DLD1 (cell line): ENCODE data around the gene ZNG1A.
"Not testable (repeated sequence)": the region's sequence is repeated elsewhere in the genome, so short reads cannot be mapped to it uniquely, and the experiment has no call there.

ENCODE experiments used
- in situ Hi-C: cut with HindIII; loops from 2 replicates; pipeline ENCODE4 v1.10.0; 2017; ENCODE audit warnings: low sequenced_read_pairs

ZNG1A gene

DNA sequence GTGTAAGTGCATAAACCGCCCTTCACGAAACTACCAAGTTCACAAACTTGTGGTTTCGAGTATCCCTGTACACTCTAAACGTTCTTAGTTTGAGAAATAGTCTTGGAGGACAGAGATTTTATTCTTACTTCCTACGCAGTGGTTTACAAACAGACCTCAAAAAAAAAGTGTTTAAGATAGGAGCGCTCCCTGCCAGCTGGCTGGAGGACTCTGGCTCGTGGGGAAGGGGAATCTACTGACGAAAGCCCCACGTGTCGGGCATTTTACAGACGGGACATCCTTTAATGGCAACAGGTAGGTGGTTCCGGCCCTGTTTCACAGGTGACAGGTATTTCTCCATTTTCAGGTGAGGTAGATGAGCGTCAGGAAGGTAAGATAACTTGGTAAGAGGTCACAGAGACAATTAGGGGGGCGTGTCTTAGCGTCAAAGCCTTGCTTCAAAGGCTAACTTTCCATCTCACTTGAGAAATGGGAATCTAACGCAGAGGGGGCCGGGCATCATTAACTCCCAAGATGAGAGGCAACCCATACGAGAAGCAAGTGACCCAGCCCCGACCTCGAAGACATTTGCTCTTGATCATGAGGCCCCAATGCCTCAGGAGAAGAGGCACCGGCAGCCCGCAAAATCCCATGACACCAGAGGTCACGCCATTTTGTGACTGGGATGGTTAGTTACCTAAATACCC, 573 bp downstream of the ZNG1A start:
- in situ Hi-C loops = not testable (repeated sequence)

DNA sequence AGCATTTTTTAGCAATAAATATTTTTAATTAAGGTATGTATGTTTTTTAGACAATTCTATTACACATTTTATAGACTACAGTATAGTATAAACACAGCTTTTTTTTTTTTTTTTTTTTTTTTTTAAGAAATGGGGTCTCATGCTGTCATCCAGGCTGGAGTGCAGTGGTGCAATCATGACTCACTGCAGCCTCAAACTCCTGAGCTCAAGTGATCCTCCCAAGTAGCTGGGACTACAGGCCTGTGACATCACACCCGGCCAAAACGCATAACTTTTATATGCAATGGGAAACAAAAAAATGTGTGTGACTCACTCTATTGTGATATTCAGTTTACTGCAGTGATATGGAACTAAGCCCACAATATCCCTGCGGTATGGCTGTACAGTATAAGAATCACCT, 9.1 kb downstream of the ZNG1A start:
- in situ Hi-C loops = not testable (repeated sequence)

DNA sequence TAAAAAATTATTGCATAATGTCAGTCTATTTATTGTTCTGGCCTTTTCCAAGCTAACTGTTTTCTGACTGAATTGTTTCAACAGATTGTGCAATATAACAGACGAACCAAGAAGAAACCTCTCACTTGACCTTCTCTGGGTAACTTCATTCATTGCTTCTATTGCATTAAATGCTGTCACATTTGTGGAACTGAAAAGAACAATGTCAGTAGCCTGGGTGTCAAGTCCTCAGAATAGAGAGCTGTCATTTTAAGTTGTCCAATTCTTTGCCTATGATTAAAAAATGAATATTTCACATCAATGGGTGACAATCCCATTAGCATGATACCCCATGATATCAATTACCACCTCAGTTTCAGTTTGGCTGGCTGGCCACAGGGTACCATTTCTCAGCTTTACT, 19.0 kb downstream of the ZNG1A start:
- in situ Hi-C loops = not testable (repeated sequence)

DNA sequence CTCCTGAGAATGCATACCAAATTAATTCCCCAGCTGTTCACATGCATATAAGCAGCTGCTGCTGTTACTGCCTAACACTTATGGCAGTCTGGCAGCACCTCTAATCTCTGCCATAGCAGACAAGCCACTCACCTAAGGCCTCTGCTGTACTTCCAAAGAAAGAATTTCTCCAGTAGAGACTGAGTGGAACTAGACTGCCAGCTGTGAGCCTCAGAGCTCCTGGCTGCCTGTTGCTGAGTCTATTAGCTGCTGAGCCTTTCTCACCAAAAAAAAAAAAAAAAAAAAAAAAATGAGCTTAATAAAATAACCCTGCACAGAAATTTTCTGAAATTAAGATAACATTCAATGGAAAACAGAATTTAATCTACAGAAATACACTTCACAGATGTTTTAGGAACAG, 27.7 kb downstream of the ZNG1A start:
- in situ Hi-C loops = not testable (repeated sequence)

DNA sequence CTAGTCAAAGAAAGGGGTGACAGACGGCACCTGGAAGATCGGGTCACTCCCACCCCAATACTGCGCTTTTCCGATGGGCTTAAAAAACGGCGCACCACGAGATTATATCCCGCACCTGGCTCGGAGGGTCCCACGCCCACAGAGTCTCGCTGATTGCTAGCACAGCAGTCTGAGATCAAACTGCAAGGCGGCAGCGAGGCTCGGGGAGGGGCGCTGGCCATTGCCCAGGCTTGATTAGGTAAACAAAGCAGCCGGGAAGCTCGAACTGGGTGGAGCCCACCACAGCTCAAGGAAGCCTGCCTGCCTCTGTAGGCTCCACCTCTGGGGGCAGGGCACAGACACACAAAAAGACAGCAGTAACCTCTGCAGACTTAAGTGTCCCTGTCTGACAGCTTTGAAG, 39.0 kb downstream of the ZNG1A start:
- in situ Hi-C loops = not testable (repeated sequence)

DNA sequence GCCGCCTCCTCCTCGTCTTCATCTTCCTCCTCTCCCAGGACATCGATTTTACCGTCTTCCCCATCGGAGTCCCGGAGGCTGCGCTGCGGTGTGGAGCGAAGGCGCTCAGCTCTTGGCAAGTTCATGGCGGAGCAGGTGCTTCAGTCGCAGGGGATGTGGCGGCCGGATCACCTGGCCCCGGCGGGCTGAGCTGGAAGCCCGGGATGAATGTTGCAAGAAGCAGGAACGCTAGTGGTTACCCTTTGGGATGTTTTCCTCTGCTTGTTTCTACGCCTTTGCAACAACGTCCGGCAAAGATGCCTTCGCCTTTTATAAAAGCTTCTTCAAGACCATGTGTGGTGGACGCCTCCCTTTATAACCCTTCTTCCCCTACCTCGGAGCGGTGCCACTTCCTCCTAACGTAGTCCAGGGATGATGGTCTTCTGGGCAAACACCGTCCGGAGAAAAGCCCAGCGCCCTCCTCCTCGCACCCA, 60.8 kb downstream of the ZNG1A start, which contains the start of gene FOXD4:
TSS of gene FOXD4 (minus strand) at position 423 of the 473 bp plus-strand sequence. CDS start at position 125, 298 bp downstream.
- in situ Hi-C loops = not testable (repeated sequence)

DNA sequence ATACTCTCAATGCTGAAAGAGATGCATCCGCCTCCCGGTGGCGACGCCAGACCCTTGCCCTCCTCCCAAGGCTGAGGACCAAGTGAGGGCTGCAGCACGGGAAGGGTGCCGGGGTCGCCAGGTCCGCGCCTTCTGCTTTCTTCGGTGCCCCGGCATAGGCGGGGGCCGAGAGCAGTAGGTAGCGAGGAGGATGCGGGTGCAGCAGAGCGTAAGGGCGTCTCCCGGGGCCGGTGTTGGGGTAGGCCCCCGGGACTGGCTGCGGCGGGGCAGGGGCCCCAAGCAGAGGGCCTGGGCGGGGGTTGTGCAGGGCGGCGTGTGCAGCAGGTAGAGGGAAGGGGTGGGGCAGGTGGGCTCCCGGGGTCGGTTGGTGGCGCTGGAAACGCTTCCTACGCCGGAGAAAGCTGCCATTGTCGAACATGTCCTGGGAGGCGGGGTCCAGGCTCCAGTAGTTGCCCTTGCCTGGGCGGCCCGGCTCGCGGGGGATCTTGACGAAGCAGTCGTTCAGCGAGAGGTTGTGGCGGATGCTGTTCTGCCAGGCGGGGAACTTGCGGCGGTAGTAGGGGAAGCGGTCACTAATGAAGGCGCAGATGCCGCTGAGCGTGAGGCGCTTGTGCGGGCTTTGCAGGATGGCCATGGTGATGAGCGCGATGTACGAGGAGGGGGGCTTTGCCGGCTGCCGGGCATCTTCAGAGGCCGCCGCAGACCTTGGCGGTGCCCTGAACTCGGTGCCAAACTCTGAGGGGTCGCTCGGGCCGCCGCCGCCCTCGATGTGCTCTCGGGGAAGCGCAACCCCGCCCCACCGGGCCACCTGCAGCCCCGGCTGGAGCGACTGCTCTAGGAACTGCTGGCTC, 61.5 kb downstream of the ZNG1A start:
- in situ Hi-C loops = not testable (repeated sequence)

DNA sequence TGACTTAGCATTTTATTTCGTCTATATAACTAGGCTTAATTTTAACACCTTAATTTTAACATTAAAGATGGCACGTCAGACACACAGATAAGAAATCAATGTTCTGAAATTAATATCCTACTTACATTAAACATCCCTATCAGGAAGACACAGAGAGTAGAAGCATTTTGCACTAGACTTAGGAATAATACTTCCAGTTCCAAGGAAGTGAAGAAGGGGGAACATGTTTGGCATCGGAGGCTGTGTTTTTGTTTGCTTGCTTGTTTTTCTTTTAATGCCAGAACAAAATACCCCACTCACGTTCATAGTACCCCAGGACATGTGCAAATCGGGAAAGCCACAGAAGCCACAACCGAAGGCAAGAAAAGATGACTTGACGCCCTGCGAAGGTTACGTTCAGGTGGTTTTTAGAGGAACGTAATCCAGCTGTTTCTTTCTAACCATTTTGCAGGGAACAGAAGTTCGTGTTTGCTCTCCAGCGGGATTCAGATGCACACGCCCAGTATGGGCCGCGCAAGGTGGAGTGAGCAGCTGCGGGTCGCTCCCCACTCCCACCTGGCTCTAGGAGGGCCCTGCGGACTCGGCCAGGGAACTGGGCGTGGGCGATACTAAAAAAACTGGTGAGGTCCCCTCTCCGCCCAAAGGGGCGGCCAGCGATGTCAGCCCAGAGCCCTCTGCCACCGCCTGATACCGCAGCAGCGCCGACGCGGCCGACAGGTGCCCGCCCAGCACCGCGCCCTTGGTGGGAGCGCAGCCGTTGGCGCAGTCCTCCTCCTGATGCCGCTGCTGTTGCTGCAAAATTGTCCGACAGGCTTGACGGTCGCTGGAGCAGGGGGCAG, 62.4 kb downstream of the ZNG1A start:
- in situ Hi-C loops = not testable (repeated sequence)

DNA sequence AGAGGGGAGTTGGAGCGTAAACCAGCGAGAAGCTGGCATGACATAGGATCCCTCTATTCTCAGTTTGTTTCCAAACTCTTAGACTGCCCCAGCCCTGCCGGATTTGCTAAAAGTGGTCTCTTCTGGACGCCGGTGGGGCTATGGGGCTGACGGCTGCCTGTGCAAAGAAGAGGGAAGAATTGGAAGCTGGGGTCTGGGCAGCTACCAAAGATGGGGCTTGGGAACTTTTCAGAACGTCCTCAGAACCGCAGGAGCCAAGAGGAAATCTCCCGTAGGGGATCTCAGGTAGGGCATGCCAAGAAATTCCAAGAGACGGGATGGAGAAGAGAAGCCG, 63.8 kb downstream of the ZNG1A start:
- in situ Hi-C loops = not testable (repeated sequence)

DNA sequence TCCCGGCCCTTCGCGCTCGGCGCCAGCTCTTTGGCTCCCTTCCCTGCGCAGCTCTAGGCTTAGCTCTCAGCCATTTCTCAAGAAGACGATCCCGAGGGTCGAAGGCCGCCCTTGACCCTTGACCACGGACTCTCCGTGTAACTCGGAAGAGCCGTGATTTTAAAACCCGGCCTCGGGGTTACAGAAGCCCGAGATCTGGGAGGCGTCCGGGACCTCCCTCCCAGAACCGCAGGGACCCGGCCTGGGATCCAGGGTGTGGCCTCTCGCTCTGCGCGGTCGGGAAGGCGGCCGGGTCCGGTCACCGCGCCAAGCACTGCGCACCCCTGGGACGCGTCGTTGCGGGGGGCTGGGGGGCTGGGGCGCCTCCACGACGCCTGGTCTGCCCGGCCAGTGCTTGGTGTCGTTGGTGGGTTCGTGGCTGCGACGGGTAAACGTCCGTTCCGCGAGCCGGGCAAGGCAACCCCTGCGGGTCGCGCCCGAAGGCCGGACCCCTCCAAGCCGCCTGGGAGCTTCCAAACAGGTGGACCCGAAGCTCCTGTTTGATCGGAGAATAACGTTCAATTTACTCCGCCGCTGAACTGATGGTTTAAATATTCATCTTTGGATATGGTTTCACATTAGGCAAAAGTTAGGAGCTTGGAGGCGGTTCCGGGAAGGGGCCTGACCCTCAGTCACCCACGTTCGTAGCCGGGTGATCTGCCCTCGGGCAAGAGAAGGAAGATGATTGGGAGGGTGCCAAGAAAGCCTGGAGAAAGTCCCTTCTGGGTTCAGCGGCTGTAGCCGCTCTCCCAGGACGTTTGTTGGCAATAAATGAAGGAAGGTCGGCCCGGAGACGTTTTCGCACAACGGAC, 64.4 kb downstream of the ZNG1A start:
- in situ Hi-C loops = not testable (repeated sequence)

DNA sequence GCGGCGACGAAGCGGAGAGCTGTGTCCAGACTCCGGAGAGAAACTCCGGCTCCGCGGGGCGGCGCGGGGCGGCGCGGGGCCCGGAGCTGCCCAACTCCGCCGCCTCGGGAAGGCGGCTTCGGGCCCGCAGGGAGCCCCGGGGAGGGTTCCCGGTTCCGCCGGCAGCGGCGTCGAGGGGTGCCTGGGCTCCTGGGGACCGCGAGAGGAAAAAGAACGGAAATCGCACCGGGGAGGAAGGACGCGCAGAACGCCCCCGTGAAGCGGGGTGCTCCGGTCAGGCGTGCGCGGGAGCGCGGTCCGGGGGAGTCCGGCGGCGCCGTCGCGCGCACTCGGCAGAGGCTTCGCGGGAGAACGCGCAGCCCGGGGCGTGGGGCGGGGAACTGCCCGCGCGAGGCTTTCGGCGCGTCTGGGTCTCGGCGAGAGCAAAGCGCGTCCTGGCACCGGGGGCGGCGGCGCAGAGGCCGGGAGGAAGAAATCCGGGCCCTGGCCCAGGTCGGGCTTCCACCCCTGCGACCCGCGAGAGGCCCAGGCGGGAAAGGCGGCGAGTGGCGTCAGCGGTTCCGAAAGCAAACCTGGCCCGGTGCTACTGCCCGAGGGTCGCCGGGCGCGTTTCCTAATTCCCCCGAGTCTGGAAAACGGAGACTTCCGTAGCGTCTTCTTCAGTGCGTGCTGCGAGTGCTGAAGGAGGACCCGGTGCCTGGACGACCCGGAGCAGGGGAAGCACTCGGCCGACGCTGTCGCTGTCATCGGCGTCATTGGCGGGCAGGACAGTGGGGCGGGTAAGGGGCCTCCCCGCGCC, 65.2 kb downstream of the ZNG1A start:
- in situ Hi-C loops = not testable (repeated sequence)

DNA sequence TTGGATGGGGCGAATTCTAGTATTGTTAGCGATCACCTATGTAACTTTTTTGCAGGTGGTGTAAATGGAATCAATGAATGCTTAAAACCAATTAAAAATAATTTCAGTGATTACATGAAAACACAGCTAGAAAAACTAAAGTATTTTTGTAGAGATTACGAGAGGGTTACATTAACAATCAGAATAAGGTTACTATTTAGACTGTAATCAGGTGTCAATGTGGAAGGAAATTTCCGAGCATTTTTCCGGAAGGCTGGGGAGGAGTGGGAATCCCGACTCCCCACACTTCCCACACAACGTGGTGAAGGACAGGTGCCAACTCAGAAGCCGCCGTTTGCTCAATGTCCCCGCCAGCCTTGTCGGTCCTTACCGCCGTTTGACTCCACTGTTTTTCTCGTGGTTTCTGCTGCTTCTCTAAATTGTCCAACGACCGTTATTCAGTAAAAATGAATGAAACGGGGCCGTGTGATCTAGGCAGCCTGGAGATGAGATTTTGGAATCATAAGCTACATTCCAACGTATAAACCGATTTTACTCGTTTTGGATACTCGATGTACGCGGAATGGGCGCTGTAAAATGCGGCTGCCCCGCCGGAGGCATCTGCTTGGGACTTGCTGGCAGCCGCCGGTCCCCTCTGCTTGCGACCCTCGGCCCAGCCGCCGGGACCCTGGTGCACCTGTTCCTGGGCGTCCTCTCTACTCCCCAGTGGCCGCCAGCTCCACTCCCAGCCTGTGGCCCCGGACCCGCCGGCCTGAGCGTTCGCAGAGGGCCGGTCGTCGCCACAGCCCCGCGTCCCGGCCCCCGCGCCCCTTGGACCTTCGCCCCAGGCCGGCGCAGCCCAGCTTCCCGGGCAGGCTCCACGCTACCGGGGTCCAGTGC, 66.0 kb downstream of the ZNG1A start:
- in situ Hi-C loops = not testable (repeated sequence)

DNA sequence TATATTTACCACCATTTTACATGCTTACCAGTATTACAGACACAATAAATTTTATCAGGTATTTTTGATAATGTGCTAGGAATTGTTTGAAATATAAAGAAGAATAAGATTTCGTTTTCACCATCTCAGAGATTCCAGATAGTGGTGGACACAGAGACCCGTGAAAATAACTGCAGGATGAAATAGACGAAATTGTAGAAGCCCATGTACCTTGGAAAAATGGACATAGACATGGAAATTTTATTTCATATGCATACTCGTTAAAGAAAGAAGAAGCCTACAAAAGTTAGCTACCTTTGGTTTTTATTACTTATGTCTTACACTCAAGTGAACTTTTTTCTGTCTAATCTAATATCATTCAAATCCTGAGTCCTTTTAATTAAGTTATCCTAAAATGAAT, 68.2 kb downstream of the ZNG1A start:
- in situ Hi-C loops = not testable (repeated sequence)

DNA sequence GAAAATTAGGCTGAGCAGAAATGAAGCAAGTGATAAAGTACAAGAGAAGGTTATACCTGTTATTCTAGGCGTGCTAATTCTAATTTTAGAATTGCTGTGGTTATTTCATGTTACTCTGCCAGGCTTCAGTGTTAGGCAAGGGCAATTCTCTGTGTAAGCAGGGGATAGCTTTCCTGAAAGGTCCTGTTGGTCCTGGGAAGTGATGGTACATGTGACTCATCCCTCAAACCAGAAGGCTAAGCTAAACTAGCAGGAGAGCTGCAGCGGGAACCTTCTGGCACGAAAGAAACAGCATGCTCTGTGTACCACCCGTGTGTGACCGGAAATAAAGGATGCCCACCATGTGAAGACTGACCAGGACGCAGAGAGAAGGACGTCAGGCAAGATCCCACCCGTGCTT, 69.3 kb downstream of the ZNG1A start:
- in situ Hi-C loops = not testable (repeated sequence)

DNA sequence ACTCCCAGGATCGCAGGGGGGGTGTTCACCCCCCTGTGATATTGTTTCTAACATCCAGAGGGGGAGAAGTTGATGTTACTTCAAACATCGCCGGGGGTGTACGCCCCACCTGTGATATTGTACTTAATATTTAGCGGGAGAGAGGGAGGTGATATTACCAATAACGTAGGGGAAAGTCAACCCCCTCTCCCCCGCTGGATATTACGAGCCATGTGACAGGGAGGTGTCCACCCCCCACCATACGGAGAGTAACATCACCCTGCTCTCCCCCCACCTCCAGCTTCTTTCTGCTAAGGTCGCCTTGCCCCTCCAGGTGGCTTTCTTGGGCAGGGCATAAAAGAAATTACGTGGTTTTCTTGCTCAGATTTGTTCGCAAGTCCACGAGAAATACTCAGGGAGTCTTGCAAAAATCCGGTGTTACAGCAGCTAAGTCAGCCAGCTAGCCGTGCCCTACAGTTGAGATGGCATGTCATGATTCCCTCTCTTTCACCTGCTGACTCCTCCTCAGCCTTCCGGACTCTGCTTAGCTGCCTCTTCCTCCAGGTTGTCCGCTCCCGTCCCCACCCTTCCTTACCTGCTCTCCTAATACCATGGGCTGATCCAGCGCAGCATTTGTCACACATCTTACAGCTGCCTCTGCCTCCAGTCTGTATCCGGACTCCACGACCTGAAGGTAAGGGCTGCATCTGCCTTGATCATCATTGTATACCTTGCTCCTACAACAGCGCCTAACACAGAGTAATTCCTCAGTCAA, 69.9 kb downstream of the ZNG1A start:
- in situ Hi-C loops = not testable (repeated sequence)

DNA sequence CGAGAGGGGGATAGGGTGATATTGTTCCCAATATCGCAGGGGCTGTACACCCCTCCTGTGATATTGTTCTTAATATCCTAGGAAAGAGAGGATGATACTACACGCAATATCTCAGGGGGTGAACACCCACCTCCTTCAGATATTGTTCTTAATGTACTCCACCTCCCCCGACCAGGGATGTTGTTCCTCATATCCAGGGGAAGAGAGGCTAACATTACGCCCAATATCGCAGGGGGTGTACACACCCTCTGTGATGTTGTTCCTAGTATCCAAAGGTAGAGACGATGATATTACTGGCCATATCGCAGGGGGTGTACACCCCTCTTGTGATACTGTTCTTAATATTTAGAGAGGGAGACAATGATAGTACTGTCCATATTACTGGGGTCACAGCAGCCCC, 72.9 kb downstream of the ZNG1A start:
- in situ Hi-C loops = not testable (repeated sequence)

DNA sequence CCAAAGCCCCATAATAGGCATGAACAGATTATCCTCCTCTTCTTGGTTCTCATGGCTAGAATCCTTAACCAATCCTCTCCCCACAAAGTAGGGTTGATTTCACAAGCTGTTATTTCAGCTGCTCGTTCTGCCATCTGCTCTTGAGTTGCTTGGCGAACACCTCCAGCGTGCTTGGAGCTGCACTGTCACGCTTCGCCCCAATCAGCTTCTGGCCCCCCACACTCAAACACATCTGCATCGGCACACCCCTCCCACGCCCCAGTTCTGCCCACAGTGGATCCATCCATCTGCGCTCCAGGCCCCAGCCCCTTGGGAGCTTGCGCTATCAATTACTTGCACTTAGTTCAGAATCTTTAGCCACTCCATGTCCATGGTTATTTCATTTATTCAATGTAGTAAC, 78.4 kb downstream of the ZNG1A start:
- in situ Hi-C loops = not testable (repeated sequence)

DNA sequence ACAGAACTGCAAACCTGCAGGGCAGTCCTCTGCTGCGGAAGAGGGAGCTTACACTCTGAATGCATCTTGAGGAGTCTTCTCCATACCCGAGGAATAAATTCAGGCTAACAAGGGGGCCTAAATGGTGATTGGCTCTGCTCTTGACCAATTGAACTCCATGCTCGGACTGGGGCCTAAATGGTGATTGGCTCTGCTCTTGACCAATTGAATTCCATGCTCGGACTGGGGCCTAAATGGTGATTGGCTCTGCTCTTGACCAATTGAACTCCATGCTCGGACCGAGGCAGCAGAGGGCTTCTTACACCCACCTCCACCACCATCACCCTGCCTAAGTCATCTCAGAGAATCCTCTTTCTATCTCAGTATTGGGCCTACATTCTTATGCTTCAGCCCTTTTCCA, 79.0 kb downstream of the ZNG1A start:
- in situ Hi-C loops = not testable (repeated sequence)
